ENCODE data around the gene CYP2S1. TPM values are rescaled to one million over a fixed set of nuclear protein-coding genes. Genes with fewer than 3 reads are reported as not detected.

The CYP2S1 gene
- total RNA-seq, 4 donors from 2014 or later: 0.48 to 1.2 TPM; not detected in 2

DNA sequence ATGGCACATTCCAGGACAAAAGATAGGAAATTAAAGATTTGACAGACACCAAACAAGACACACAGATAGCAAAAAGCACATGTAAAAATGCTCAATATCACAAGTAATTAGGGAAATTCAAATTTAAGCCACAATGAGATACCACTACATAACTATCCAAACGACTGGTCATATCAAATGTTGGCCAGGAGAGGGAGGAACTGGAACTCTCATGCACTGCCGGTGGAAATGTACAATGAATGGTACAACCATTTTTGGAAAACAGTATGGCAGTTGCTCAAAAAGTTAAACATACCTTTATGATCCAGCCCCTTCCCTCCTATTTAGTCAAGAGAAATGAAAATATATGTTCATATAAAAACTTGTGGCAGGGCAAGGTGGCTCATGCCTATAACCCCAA is 36.8 kb upstream of the CYP2S1 start:
- Histone ChIP-seq H3K27ac (no peak overlapping the region), H3K9me3 (no peaks in the 10 kb centered on the region), H3K4me3 (no peak overlapping the region), H3K4me1 (no peaks in the 10 kb centered on the region), H3K36me3 (no peaks in the 10 kb centered on the region), H3K27me3 (no peaks in the 10 kb centered on the region)
- intact Hi-C loops (cut with DNase I; ENCODE audit: low total_unique reads): no loop called here
- no peak for DNase-seq
- TF ChIP-seq, protein P1, sequence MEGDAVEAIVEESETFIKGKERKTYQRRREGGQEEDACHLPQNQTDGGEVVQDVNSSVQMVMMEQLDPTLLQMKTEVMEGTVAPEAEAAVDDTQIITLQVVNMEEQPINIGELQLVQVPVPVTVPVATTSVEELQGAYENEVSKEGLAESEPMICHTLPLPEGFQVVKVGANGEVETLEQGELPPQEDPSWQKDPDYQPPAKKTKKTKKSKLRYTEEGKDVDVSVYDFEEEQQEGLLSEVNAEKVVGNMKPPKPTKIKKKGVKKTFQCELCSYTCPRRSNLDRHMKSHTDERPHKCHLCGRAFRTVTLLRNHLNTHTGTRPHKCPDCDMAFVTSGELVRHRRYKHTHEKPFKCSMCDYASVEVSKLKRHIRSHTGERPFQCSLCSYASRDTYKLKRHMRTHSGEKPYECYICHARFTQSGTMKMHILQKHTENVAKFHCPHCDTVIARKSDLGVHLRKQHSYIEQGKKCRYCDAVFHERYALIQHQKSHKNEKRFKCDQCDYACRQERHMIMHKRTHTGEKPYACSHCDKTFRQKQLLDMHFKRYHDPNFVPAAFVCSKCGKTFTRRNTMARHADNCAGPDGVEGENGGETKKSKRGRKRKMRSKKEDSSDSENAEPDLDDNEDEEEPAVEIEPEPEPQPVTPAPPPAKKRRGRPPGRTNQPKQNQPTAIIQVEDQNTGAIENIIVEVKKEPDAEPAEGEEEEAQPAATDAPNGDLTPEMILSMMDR (IDR thresholded peaks at IDR 0.05): no peak
- no peak for TF ChIP-seq POLR2A (IDR thresholded peaks at IDR 0.05)

DNA sequence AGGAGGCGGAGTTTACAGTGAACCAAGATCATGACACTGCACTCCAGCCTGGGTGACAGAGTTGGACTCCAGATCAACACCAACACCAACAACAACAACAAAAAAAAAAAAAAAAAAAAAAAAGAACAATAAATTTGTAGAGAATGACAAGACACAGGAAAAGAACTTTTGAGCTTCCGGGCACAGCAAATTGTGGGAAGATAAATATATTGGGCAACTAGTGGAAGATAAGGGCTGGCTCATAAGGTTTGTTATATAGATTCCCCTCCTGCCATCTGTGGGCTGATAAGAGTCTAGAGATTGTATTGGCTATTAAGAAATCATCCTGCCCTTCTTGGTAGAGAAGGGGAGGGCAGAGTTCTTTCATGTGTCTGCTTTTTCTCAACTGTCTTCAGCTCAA is 33.1 kb upstream of the CYP2S1 start:
- no peaks in the 10 kb centered on the region for H3K4me1 ChIP-seq
- no peaks in the 10 kb centered on the region for H3K27me3 ChIP-seq
- no peak overlapping the region for H3K27ac ChIP-seq
- no peak for DNase-seq
- no peaks in the 10 kb centered on the region for H3K36me3 ChIP-seq
- H3K4me3 ChIP-seq: no peak overlapping the region
- no peaks in the 10 kb centered on the region for H3K9me3 ChIP-seq
- TF ChIP-seq, protein P1 (IDR thresholded peaks at IDR 0.05): no peak
- TF ChIP-seq POLR2A (IDR thresholded peaks at IDR 0.05): no peak
- intact Hi-C loops (cut with DNase I; ENCODE audit: low total_unique reads): no loop called here

DNA sequence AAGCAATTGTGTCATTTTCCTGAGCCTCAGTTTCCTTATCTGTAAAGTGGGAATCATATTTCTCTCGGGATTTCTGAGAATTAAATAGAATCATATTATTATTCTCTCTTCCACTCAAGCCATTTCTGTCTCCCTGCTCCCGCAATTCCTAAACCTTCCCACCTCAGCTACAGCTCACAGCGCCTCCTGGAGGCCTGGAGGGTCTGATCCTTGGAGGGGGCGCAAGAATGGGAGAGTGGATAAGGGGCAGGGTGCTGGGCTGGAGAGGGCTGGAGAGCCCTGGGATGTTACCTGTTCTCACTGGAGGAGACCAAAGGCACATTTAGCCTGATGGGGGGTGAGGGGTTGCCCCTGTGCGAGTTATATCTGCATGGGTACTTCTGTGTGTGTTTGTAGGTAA is 31.1 kb upstream of the CYP2S1 start:
- intact Hi-C loops (cut with DNase I; ENCODE audit: low total_unique reads): no loop called here
- no peaks in the 10 kb centered on the region for H3K27me3 ChIP-seq
- no peak overlapping the region for H3K4me3 ChIP-seq
- no peak for TF ChIP-seq POLR2A (IDR thresholded peaks at IDR 0.05)
- no peak for DNase-seq
- no peaks in the 10 kb centered on the region for H3K36me3 ChIP-seq
- no peaks in the 10 kb centered on the region for H3K9me3 ChIP-seq
- no peak overlapping the region for H3K27ac ChIP-seq
- H3K4me1 ChIP-seq: no peaks in the 10 kb centered on the region

DNA sequence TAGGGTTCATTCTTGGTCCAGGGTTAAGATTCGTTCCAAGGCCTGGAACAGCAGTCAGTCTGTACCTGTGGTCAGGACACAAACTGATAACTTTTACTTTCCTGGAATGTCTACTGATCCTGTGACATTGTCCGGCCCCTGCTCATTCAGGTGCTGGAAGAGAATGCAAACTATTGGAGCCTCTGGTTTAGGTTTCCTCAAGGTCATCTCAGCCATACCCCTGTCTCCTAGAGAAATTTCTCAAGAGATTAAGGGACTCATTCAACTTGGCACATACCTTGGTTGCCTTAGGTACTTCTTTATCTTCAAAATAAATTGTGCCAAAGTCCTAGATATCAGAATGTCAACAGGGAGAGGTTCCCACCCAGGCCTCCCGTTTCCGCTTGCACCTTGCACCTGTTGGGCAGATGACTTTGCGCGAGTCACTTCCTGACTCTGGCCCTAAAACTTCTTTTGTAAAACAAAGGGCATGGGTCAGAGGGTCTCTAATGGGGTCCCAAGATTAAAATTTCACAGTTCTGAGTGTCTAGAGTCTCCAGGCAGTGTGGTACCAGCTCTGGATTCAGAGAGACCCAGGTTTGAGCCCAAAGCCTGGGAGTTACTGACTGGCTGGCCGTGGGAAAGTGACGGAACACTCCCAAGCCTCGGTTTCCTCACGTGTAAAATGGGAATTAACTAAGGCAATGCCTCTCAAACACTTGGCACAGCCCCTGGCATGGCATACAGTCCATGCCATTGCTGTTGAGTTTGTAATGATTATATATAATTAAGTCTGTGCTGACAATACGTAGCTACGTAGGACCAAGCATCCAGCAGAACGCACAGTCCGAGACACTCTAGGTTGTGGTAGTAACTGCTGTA is 25.8 kb upstream of the CYP2S1 start:
- intact Hi-C loops (cut with DNase I; ENCODE audit: low total_unique reads): no loop called here
- H3K36me3 ChIP-seq: no peaks in the 10 kb centered on the region
- no peaks in the 10 kb centered on the region for H3K4me1 ChIP-seq
- H3K27ac ChIP-seq: no peak overlapping the region
- no peak for DNase-seq
- H3K9me3 ChIP-seq: no peaks in the 10 kb centered on the region
- H3K4me3 ChIP-seq: no peak overlapping the region
- TF ChIP-seq, protein P1 (IDR thresholded peaks at IDR 0.05): no peak
- TF ChIP-seq POLR2A (IDR thresholded peaks at IDR 0.05): no peak
- H3K27me3 ChIP-seq: no peaks in the 10 kb centered on the region

DNA sequence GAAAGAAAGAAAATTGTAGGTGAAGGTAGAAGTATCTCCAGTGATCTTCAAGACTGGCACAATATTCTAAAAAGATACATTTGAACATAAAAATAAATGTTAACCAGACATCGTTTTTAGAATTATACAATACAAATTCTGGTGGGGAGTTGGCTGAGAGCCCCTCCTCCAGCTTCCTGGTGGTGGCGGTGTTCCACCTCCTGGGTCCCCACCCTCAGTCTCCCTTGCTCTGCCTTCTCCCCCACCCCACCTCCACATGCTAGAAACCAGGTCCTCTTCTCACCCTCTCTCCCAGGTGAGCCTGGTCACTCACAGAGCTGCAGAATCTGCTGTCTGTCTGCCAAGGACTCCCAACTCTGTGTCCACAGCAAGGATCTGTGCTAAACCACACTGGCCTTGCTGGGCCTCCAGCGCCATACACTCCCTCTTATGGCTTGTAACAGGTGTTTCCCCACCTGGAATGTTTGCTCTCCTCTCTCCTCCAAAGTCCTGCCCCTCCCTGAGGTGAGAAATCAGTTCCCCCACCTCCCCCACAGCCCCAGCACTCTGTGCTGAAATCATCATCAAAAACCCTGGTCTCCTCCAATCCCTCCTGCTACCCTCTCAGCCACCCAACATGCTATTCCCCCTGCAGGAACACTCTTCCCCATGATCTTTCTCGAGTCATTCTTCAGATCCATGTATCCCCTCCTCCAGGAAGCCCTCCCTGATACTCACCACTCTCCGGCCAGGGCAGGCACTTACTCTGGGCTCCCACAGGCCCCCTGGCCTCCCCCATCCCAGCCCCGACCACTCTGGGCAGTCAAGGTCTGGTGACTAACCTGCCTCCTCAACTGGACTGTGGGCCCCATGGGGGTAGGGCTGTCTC is 20.5 kb upstream of the CYP2S1 start:
- no peak for TF ChIP-seq POLR2A (IDR thresholded peaks at IDR 0.05)
- TF ChIP-seq, protein P1 (IDR thresholded peaks at IDR 0.05): no peak
- no peaks in the 10 kb centered on the region for H3K4me1 ChIP-seq
- DNase-seq: no peak
- no peaks in the 10 kb centered on the region for H3K27me3 ChIP-seq
- H3K27ac ChIP-seq: no peak overlapping the region
- H3K36me3 ChIP-seq: no peaks in the 10 kb centered on the region
- intact Hi-C loops (cut with DNase I; ENCODE audit: low total_unique reads): no loop called here
- no peaks in the 10 kb centered on the region for H3K9me3 ChIP-seq
- H3K4me3 ChIP-seq: no peak overlapping the region
